Muscle layer of duodenum (tissue), 2 donors: ENCODE measurements around the gene ZPLD1.

Experiments
- H3K27ac ChIP-seq: one replicate; pipeline ENCODE4 v1.7.0; 2013; ENCODE audit warnings: mild to moderate bottlenecking, low read length
- H3K27me3 ChIP-seq: one replicate; pipeline ENCODE4 v1.7.0; 2013; ENCODE audit warnings: low read depth, mild to moderate bottlenecking, control low read depth, low read length
- H3K36me3 ChIP-seq, 2 donors: one replicate each; pipeline ENCODE4 v1.7.0; 2013; ENCODE audit warnings: low read length in 2 of 2, control low read depth in 1 of 2, mild to moderate bottlenecking in 1 of 2; ENCODE audit not compliant: insufficient read depth in 2 of 2, control insufficient read depth in 1 of 2
- H3K4me1 ChIP-seq, 2 donors: one replicate each; pipeline ENCODE4 v1.7.0; 2013; ENCODE audit warnings: low read length in 2 of 2, mild to moderate bottlenecking in 2 of 2, control low read depth in 1 of 2, moderate library complexity in 1 of 2; ENCODE audit not compliant: insufficient read depth in 2 of 2, control insufficient read depth in 1 of 2
- H3K4me3 ChIP-seq, 2 donors: one replicate each; pipeline ENCODE4 v1.7.0; 2013; ENCODE audit warnings: low read length in 2 of 2, low read depth in 1 of 2, mild to moderate bottlenecking in 1 of 2
- H3K9me3 ChIP-seq, 2 donors: one replicate each; pipeline ENCODE4 v1.7.0; 2013; ENCODE audit warnings: low read length in 2 of 2, control low read depth in 1 of 2, mild to moderate bottlenecking in 1 of 2; ENCODE audit not compliant: control insufficient read depth in 1 of 2
- donor health status: healthy.

ZPLD1 gene

GRCh38 chr3:102441832-102442231 is 7.0 kb downstream of the ZPLD1 start:
- no peak overlapping the region for H3K4me3 ChIP-seq
- no peaks in the 10 kb centered on the region for H3K36me3 ChIP-seq
- H3K27me3 ChIP-seq: no peaks in the 10 kb centered on the region
- H3K27ac ChIP-seq: no peak overlapping the region
- no peaks in the 10 kb centered on the region for H3K4me1 ChIP-seq
- no peaks in the 10 kb centered on the region for H3K9me3 ChIP-seq

DNA sequence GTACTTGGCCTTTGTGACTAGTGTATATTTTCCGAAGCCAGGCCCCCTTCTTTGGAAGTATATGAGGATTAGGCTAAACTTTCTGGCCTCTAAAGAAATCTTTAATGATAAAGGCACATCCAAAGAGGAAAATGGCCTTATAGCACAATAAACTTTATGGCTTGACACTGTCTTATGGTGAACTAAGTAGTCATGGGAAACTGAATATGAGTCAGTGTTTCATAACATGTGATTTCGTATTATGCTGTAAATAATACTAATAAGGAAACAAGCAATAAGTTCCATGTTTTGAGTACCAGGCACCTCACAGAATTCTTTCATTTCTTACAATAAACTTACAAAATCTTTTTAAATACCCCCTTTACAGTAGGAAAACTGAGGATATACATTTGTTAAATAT is 8.2 kb downstream of the ZPLD1 start:
- Histone ChIP-seq H3K27me3 (no peaks in the 10 kb centered on the region), H3K36me3 (no peaks in the 10 kb centered on the region), H3K4me3 (no peak overlapping the region), H3K27ac (no peak overlapping the region), H3K4me1 (no peaks in the 10 kb centered on the region), H3K9me3 (no peaks in the 10 kb centered on the region)

- no peak overlapping the region for H3K4me3 ChIP-seq
- no peaks in the 10 kb centered on the region for H3K27me3 ChIP-seq
- H3K36me3 ChIP-seq: no peaks in the 10 kb centered on the region
- H3K27ac ChIP-seq: no peak overlapping the region
- no peaks in the 10 kb centered on the region for H3K4me1 ChIP-seq
- no peaks in the 10 kb centered on the region for H3K9me3 ChIP-seq
Observed at GRCh38 chr3:102444101-102444500, 9.3 kb downstream of the ZPLD1 start.

- Histone ChIP-seq H3K4me3 (no peak overlapping the region), H3K27me3 (no peaks in the 10 kb centered on the region), H3K4me1 (no peaks in the 10 kb centered on the region), H3K27ac (no peak overlapping the region), H3K9me3 (no peaks in the 10 kb centered on the region), H3K36me3 (no peaks in the 10 kb centered on the region)
Observed at GRCh38 chr3:102447272-102447671, 12.5 kb downstream of the ZPLD1 start.

- no peaks in the 10 kb centered on the region for H3K27me3 ChIP-seq
- no peak overlapping the region for H3K4me3 ChIP-seq
- H3K27ac ChIP-seq: no peak overlapping the region
- H3K9me3 ChIP-seq: no peaks in the 10 kb centered on the region
- no peaks in the 10 kb centered on the region for H3K36me3 ChIP-seq
- H3K4me1 ChIP-seq: no peaks in the 10 kb centered on the region
Observed at GRCh38 chr3:102449341-102449740, 14.5 kb downstream of the ZPLD1 start.

GRCh38 chr3:102449930-102450329 is 15.1 kb downstream of the ZPLD1 start:
- H3K9me3 ChIP-seq: no peaks in the 10 kb centered on the region
- H3K27ac ChIP-seq: no peak overlapping the region
- no peaks in the 10 kb centered on the region for H3K36me3 ChIP-seq
- no peaks in the 10 kb centered on the region for H3K27me3 ChIP-seq
- no peak overlapping the region for H3K4me3 ChIP-seq
- no peaks in the 10 kb centered on the region for H3K4me1 ChIP-seq

DNA sequence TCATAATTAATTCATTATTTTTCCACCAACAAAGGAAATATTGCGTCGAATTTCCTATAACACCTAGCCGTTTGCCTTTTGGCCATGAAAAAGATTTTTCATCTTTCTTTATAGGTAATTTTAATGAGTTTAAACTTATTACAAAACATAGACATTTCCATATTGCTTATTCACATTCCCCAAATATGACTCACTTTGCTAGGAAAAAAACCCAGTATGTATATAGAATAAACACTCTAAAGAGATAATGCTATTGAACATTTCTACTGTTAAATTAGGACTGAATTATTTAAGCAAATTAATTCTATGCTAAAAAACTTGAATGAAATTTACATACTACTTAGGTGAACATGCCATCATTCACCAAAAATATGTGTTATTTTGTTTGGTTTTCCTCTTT is 16.2 kb downstream of the ZPLD1 start:
- Histone ChIP-seq H3K36me3 (no peaks in the 10 kb centered on the region), H3K4me1 (no peaks in the 10 kb centered on the region), H3K27ac (no peak overlapping the region), H3K9me3 (no peaks in the 10 kb centered on the region), H3K4me3 (no peak overlapping the region), H3K27me3 (no peaks in the 10 kb centered on the region)

DNA sequence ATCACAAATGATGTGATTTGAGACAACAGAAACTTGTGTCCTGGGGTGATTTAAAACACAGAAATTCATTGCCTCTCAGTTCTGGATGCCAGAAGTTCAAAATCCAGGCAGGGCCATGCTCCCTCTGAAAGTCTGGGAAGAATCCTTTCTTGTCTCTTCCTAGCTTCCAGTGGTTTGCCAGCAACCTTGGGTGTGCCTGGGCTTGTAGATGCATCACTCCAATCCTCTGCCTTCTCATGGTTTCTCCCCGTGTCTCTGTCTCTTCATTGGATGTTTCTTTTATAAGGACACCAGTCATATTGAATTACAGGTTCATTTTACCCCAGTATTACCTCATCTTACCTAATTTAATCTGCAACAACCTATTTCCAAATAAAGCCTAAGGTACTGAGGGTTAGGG is 16.7 kb downstream of the ZPLD1 start:
- Histone ChIP-seq H3K4me1 (no peaks in the 10 kb centered on the region), H3K27me3 (no peaks in the 10 kb centered on the region), H3K4me3 (no peak overlapping the region), H3K9me3 (no peaks in the 10 kb centered on the region), H3K27ac (no peak overlapping the region), H3K36me3 (no peaks in the 10 kb centered on the region)

DNA sequence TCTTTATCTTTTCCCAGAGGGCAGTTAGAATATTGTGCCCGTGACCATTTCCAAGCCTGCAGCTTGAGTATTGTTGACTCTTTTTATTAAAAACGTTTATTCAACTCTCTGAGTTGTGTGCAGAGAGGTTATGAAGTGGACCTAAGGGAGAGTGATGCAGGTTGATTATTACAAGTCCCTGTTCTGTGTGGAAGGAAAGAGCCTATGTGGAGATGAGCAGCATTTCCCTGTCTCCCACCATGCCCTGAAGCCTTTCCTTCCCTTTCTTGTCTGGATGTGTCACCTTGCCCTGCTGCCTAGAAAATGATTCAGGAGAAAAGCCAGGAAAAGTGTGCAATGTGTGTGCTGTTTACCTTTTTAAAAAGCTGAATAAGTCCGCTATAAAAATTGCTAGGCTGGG is 19.4 kb downstream of the ZPLD1 start:
- no peaks in the 10 kb centered on the region for H3K27me3 ChIP-seq
- no peaks in the 10 kb centered on the region for H3K36me3 ChIP-seq
- no peaks in the 10 kb centered on the region for H3K4me1 ChIP-seq
- H3K27ac ChIP-seq: no peak overlapping the region
- no peak overlapping the region for H3K4me3 ChIP-seq
- no peaks in the 10 kb centered on the region for H3K9me3 ChIP-seq

- Histone ChIP-seq H3K4me1 (no peaks in the 10 kb centered on the region), H3K27ac (no peak overlapping the region), H3K4me3 (no peak overlapping the region), H3K27me3 (no peaks in the 10 kb centered on the region), H3K9me3 (no peaks in the 10 kb centered on the region), H3K36me3 (no peaks in the 10 kb centered on the region)
Observed at GRCh38 chr3:102457644-102458043, 22.8 kb downstream of the ZPLD1 start.

GRCh38 chr3:102460579-102460978 is 25.8 kb downstream of the ZPLD1 start:
- no peaks in the 10 kb centered on the region for H3K4me1 ChIP-seq
- H3K27me3 ChIP-seq: no peaks in the 10 kb centered on the region
- H3K9me3 ChIP-seq: no peaks in the 10 kb centered on the region
- no peak overlapping the region for H3K27ac ChIP-seq
- no peak overlapping the region for H3K4me3 ChIP-seq
- no peaks in the 10 kb centered on the region for H3K36me3 ChIP-seq

DNA sequence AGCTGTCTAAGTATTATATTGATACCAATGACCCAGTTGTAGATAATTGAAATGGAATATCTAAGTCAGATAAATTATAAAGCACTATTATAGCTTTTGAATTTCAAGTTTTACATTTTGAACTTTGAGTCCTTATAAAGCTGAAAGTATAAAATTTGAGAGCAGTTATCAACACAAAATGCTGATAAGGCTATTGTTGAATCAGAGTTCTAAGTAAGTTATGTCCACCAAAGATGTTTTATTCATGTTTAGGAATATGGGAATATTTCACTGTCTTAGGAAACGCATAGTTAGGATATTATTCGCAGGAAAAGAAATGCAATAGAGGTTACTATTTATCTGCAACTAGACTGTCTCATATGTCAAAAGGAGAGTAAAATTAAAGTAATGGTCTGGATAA is 29.4 kb downstream of the ZPLD1 start:
- Histone ChIP-seq H3K36me3 (no peaks in the 10 kb centered on the region), H3K9me3 (no peaks in the 10 kb centered on the region), H3K4me3 (no peak overlapping the region), H3K27ac (no peak overlapping the region), H3K4me1 (no peaks in the 10 kb centered on the region), H3K27me3 (no peaks in the 10 kb centered on the region)
